Fibroblast of upper back skin (primary cell): ENCODE results near the gene HIVEP3.
"Not testable (repeated sequence)": the region's sequence is repeated elsewhere in the genome, so short reads cannot be mapped to it uniquely, and the experiment has no call there.

Experiments
- DNase-seq: peaks from one replicate; pipeline ENCODE4 v3.0.0-alpha.2; 2013

Gene HIVEP3

DNA sequence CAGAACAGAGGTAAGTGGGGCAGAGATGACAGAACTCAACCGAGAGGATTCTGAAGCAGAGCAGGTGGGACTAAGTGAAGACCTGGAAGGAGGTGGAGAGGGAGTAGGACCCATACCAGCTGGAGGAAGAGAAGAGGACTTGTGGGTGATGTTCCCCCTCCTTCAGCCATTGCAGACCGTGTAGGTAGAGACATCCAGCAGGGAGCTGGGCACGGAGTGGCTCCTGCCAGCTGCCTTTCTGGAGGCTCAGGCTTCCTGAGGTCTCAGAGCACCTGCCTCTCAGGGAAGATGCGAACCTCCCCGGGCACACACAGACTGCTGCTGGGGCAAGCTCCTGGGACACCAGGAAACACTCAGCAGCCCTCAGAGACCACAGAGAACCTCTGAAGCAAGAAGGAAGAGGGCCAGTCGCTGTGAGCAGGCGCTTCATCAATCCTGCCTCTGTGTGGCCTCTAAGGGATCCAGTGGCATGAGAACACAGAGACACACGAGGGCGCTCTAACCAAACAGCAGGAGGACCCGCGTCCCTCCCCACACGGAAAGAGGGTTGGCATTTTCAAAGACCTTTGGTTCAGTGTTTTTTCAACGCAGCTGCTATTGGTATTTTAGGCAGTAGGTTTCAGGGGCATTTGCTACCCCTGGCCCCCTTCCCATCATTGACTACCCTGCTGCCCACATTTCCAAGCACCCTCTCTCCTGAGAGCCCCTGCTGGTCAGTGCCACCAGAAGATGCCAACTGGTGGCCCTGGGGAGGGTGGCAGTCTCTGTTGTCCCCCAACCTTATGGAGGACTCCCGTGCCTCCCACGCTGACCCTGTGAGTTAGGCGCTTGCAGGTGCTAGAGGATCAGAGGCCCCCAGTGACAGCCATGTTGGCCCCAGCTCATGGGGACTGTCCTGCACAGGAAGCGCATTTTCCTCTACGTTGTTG lies 344.7 kb downstream of the HIVEP3 start:
- DNase-seq: peak; percentile 85

DNA sequence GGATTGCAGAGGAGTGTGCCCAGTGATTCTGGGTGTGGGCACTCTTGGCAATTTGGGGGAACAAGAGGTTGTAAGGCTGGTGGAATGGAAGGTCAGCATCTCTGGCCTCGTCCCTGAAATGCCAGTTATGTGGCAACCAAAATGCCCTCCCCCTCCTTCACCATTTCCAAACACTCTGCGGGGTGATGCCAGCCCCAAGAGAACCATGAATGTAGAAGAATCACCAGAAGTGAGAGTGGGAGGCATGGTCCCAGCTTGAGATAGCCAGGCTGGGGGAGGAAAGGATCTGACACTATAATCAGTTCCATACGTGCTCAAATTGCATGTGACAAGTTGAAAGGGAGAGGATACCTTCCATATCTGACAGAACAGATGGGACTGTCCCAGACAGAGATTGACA lies 345.5 kb downstream of the HIVEP3 start:
- no peak for DNase-seq

DNA sequence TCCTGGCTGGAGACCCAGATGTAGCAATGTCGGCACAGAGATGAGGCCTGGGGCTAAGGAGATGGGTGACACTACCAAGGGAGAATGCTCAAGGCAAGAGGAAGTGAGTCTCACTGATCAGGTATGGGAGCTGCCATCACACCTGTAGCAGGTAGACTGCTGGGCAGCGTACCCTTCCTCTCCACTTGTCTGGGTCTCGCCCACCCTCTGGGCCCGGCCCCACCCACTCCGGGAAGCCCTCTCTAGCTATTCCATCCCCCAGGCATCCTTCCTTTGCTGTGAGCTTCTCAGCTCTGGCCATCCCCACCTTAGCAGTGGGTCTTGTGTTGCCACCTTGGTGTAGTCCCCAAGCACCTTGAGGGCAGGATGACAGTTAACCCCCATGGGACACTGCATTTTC lies 346.5 kb downstream of the HIVEP3 start:
- DNase-seq: no peak

DNA sequence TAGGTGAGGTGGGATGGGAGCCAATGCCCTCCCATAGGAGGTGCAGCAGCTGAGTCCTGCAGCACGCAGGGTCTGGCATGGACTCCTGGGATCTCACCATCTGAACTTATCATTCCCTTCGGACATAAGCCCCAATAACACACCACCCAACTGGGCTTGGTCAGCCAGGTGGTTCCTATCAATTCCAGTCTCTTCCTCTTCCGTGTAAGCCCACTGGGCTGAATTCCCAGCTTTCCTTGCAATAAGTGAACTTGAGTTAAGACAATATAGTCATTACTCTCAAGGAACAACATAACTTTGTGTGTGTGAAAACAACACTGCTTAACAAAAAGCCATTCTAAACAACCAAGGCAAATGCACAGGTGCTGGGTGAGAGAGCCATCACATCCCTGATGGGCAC lies 347.7 kb downstream of the HIVEP3 start:
- no peak for DNase-seq

DNA sequence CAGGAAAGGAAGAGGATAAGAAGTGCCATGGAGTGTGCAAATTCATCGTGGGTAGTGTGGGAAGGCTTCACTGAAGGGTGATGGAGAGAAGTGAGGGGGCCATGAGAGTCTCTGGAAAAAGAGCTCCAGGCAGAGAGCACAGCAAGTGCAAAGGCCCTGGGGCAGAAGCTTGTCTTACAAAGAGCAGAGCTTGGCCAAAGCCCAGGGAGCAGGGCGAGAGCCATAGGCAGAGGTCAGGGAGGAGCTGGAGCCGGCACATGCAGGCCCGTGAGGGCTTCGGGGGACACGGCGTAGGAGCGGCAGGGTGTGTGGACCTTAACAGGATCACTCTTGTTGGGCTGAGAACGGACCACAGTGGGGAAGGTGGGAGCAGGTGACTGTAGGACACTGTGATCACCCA lies 350.5 kb downstream of the HIVEP3 start:
- DNase-seq: no peak

DNA sequence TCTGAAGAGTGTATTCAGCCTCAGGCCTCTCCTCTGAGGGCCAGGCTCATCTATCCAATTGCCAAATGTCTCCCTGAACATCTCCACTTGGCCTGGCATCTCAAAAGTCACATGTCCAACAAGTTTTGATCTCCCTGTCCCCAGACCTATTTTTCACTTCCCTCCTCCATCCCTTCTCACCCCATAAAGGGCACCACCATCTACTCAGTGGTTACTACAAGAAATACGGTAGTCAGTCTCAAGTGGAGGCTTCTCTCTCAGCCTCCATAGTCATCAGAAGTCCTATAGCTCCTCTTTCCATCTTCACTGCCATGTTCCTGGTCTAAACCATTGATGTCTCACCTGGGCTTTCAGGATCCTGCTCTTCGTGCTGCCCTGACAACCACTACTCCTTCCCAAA lies 351.8 kb downstream of the HIVEP3 start:
- no peak for DNase-seq

DNA sequence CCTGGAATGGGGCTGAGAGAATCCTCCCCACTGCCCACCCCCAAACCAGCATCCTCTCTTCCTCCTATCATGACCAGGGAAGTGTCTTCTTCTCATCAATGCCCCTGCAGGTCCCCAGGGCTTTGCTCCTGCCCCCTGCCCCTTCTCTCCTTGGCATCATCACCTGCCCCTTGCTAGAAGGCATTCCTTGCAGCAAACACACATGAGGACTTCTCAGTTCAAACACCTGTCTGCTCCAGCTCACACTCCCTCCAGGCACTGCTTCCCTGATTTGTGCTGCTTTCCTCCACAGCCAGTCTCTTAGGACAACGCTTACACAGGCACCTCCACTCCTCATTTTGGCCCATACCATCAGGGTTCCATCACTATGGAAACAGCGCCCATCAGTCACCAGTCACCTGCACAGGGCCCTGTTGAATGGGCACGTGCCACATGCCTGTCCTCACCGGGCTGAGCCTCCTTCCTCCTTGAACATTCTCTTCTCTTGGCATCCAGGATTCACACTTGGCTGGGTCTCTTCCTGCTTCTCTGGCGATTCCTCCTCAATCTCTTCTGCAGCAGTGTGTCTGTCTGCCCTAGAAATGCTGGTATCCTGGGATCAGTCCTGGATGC lies 352.3 kb downstream of the HIVEP3 start:
- DNase-seq: no peak

DNA sequence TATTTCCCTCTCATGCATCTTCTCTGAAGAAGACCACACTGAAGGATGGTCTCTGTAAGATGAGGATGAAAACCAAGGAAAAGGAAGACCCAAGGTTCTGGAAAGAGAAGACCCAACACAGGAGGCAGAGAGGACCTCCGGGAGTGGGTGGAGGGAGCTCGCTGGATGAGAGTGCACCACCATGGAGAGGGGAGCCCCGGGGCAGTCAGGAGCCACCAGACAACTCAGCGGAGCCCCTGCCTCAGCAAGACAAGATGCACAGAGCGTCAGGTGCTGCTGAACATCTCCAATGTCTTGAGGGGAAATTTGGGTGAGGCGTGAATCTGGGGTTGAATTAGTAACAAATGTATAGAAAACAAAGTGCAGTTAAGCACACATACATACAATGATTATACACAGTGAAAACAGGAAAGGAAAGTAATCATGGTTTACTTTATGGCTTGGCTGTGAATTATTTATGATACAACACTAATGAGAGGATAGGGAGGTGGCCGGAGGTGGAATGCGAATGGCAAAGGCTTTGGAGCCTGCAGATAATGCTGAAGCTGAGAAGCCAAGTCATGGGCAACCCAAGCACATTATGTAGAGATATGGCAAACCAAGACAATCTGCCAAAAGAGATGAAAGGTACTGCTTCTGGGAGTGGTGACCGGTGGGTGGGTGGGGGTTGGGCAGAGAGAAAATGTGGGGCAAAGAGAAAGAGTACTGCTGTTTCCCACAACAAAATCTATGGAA lies 353.8 kb downstream of the HIVEP3 start:
- no peak for DNase-seq

DNA sequence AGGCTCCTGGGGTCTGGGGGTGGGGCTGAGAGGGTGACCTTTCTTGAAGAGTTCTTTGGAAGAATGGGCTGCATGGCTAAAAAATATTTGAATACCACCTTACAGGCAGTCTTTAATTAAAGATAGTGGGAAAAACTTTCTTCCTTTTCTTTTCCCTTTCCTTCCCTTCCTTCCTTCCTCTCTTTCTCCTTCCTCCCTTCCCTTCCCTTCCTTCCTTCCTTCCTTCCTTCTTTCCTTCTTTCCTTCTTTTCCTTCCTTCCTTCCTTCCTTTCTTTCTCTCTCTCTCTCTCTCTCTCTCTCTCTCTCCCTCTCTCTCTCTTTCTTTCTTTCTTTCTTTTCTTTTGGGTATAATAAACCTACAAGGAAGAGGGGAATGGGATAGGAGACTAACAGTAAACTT lies 356.4 kb downstream of the HIVEP3 start:
- no peak for DNase-seq

DNA sequence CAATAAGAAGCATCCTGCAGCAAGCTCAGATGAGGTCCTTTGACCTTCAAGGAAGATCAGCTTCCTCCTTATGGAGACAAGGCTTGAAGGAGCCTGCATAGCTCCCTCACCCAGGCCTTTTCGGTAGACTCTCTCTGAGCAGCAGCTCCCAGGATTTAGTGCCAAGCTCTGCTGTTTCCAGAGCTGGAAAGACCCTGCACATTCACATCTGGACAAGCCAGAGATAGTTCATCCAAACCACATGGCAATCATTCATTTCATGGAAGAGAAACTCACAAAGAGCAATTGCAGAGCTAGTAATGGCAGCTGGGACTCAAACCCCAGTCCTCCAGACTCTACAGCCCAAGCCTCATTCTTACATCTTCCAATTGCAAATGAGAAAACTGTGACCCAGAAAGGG lies 357.8 kb downstream of the HIVEP3 start:
- DNase-seq: no peak

DNA sequence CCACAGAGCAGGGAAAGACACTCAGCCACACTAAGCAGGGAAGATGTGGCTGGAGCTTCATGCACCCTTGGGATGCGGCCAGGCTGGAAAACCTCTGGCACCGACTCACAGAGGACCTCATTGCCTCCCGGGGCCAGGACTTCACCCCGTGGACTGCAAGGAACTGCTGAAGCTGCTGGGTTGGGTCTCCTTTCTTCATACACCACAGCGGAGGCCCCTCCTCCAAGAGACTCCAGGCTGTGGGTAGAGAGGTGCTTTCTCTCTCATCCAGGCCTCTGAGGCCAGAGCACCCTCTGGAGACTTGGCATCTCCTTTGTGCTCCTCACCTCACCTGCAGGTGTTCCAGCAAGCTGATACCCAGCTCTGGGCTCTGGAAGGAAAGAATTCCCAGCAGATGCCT lies 358.2 kb downstream of the HIVEP3 start:
- no peak for DNase-seq

DNA sequence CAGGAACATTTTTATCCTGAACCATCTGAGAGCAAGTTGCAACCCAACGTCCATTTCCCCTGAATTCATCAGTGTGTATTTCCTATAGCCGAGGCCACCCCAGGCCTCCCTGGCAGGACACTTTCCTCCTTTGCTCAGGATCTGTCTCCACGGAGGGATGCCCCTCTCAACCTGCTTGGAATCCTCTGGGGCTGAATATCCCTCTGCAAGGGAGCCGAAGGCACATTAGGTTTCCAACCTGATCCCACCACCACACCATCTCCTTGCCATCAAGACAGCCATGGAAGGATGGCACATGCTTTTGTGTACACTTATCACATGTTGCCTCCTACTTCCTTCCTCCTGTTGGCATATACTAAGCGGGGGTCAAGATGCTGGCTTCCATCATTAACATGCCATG lies 359.4 kb downstream of the HIVEP3 start:
- no peak for DNase-seq

DNA sequence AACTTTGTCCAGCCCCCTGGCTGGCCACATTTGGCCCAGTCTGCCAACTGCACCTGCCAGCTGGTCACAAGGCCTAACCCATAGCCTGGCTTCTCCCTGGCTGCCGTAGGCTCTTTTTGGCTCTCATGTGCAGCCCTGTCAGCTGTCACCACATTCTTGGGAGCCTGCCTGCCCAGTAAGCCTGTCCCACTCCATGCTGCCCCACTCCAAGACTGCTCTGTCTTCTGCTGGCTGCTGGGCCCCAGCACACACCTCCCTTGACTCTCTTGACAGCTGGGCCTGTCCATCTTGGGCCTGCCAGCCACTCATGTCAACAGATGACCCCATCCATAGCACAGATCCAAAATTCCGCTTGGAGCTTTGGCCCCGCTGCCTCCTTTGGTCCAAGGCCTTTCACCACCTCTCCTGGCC lies 360.0 kb downstream of the HIVEP3 start:
- no peak for DNase-seq

DNA sequence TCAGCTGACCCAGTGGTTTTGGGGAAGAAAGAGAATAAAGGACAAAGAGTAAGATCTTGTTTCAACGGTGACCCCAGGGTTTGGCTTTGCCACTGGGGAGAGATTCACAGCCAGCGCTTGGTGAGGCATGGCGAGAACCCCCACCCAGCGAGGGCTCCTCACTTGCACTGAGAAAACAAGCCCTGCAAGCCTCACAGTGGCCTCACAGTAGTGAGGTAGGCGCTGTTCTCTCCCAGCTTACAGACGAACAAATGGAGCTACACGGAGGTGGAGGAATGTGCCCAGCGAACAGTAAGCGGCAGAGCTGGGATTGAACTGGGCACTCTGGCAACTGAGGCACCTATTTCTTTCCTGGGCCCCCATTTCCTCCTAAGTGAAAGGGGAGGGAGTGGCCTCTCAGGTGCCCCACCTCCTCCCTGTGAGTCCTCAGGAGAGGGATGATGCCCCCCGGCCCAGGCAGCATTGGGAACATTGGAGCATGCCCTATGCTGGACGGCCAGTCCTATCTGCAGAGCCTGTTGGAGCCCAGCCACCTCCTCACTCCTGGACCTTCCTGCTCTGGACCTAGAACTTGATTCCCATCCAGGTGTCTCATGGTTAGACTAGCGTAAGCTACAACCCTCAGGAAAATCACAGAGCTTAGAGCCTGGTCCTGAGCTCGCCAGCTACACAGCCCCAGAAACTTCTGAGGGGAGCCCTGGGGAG lies 360.8 kb downstream of the HIVEP3 start:
- DNase-seq: no peak

DNA sequence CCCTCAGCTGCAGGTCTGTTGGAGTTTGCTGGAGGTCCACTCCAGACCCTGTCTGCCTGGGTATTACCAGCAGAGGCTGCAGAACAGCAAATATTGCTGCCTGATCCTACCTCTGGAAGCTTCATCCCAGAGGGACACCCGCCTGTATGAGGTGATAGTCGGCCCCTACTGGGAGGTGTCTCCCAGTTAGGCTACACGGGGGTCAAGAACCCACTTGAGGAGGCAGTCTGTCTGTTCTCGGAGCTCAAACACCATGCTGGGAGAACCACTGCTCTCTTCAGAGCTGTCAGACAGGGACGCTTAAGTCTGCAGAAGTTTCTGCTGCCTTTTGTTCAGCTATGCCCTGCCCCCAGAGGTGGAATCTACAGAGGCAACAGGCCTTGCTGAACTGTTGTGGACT lies 364.0 kb downstream of the HIVEP3 start:
- DNase-seq: not testable (repeated sequence)

DNA sequence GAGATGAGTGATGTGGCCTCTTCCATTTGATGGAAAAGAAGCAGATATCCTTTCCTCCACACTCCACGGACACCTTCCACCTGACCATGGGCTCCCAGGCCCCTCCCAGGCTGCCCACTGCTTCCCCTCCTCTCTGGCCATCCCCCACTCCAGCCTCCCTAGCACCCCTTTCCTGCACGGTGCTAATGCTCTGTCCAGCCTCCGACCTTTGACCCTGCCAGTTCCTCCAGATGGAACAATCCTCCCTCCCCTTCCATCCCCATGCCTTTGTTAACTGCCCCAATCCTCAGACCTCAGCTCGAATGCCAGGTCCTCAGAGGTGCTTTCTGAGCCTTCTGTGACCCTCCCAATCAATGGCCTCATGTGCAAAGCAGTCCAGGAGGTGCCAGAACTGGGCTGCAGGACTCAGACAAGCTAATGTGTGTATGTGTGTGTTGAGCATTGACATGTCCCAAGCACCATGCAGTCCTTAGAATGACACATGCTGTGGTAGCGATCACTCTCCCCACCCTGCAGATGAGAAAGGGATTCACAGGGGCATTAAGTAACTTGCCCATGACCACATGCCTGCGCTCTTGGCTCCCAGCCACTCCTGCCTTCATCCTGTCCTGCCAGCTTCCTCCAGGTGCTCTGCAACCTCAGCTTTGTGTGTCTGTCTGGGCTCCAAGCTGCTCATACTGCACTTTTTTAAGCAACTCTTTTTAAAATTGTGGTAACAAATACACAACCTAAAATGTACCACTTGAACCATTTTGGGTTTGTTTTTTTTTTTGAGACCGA lies 370.8 kb downstream of the HIVEP3 start:
- DNase-seq: no peak

DNA sequence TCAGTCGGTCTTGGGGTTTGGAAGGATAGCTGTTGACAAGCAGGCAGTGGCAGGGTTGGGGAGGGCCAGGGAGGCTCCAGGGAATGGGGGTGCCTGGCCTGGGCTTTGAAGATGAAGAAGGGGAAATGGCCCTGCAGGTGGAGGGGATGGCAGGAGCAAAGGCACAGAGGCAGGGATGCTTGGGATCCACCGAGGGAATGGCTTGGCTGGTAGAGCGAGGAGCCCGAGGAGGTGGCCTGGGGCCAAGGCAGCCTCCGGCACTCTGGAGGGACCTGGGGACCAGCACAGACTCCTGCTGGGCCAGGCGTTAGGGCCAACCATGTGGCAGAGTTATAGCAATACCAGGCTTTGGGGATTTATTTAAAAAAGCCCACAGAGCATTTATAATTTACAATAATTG lies 371.4 kb downstream of the HIVEP3 start:
- DNase-seq: no peak

DNA sequence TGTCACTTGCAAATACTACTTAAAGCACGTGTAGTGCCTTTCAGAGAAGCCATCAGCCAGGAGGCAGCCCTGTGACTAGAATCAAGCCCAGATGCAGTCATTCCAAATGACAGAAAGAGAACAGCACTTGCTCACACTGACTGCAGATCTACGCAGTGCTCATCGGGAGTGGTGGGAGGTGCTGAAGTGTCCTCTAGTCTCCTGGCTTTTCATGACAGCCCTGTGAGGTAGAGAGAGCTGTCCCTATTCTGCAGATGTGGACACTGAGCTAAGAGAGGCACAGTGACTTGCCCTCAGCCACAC lies 371.9 kb downstream of the HIVEP3 start:
- DNase-seq: no peak

DNA sequence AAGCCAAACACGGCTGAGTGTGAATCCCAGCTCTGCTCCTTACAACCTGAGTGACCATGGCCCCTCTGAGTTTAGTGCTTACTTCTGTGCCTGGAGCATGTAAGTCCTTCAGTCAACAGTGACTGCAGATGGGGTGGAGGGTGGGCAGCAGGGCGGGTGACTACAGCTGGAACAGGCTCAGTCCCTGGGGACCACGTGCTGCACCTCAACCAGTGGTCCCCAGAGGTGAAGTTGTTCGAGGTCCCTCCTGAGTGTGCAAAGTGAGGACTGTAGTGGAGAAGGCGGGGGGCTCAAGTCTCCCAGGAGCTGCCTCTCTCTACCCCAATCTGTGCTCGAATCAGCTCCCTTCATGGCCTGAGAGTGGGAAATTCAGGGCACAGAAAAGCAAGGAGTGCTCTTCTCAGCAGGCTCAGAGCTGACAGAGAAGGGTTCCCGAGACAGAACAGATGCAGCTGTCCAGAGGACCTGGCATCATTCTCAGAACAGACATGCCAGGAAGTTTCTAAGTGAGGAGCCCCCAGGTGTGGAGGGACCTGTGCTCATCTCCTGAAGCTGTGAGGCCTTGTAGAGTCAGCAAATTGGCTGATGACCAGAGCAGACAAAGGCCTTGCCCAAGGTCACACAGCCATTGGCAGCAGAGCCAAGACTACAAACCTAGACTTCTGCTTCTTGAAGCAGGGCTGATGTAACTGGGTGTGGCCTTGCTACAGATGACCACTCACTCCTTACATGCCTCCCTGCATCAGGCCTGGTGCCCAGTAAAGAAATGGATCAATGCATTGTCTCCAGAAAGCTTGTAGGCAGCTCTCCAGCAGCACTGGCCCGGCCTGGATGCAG lies 372.5 kb downstream of the HIVEP3 start:
- DNase-seq: peak; percentile 19

DNA sequence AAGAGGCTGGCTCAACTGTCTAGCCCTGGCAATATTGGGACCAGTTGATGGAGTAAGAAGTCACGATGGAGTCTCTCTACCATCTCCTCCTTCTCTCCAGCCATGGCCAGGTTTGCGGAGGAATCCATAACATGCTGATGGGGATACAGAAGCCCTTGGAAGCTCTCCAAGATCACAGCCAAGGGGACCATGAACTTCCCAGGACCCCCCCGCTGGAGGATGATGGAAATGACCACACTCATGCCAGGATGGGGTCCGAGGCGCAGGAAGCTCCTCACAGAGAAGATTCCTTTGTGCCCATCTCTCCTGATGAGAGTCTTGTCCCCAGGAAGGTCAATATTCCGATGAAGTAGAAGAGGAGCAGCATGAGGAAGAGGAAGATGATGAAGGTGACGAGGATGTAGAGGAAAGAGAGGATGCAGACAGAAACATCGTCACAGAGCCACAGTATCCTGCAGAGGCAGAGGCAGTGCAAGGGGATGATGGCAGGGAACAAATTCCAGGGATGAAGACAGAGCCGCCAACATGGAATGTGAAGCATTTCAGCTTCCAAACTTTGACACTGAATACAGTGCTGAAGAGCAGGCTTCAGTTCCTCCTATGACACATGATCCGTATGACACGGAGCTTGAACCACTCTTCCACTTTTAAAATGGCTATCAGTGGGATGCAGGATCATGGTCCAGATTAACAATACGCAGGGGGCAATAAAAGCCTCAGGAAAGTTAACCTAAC lies 376.4 kb downstream of the HIVEP3 start:
- peak; percentile 35 for DNase-seq

DNA sequence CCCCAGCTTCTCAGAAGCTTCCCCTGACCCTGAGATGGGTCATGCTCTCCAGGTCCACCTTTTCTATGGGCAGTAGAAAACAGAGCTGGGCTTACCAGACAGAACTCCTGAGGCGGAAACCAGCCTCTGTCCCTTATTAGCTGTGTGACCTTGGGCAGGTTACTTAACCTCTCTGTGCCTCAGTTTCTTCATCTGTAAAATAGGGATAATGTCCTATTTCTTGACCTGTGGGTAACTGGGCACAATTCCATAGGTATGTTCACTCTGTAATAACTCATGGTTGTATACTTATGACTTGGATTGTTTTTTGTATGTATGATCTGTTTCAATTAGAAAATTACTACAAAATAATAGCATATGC lies 377.1 kb downstream of the HIVEP3 start:
- no peak for DNase-seq
